ENCODE measurements around the gene PITX2.

- TF ChIP-seq EZH2phosphoT487 (IDR thresholded peaks at IDR 0.05; ENCODE audit: insufficient read depth, low read depth) (no peak), EZH2 (IDR thresholded peaks at IDR 0.05; ENCODE audit: insufficient read depth, poor library complexity, severe bottlenecking) (no peak)
Measured at GRCh38 chr4:110624398-110624780, 1.5 kb upstream of the PITX2 start.
